Anterior cingulate cortex (tissue), 58 donors: ENCODE results near the gene SGO2.

ENCODE experiments used
- DNase-seq, 58 donors: peaks; one replicate each; lab custom pipeline; 2025; lab: John Stamatoyannopoulos, UW

Gene SGO2, protein sequence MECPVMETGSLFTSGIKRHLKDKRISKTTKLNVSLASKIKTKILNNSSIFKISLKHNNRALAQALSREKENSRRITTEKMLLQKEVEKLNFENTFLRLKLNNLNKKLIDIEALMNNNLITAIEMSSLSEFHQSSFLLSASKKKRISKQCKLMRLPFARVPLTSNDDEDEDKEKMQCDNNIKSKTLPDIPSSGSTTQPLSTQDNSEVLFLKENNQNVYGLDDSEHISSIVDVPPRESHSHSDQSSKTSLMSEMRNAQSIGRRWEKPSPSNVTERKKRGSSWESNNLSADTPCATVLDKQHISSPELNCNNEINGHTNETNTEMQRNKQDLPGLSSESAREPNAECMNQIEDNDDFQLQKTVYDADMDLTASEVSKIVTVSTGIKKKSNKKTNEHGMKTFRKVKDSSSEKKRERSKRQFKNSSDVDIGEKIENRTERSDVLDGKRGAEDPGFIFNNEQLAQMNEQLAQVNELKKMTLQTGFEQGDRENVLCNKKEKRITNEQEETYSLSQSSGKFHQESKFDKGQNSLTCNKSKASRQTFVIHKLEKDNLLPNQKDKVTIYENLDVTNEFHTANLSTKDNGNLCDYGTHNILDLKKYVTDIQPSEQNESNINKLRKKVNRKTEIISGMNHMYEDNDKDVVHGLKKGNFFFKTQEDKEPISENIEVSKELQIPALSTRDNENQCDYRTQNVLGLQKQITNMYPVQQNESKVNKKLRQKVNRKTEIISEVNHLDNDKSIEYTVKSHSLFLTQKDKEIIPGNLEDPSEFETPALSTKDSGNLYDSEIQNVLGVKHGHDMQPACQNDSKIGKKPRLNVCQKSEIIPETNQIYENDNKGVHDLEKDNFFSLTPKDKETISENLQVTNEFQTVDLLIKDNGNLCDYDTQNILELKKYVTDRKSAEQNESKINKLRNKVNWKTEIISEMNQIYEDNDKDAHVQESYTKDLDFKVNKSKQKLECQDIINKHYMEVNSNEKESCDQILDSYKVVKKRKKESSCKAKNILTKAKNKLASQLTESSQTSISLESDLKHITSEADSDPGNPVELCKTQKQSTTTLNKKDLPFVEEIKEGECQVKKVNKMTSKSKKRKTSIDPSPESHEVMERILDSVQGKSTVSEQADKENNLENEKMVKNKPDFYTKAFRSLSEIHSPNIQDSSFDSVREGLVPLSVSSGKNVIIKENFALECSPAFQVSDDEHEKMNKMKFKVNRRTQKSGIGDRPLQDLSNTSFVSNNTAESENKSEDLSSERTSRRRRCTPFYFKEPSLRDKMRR

DNA sequence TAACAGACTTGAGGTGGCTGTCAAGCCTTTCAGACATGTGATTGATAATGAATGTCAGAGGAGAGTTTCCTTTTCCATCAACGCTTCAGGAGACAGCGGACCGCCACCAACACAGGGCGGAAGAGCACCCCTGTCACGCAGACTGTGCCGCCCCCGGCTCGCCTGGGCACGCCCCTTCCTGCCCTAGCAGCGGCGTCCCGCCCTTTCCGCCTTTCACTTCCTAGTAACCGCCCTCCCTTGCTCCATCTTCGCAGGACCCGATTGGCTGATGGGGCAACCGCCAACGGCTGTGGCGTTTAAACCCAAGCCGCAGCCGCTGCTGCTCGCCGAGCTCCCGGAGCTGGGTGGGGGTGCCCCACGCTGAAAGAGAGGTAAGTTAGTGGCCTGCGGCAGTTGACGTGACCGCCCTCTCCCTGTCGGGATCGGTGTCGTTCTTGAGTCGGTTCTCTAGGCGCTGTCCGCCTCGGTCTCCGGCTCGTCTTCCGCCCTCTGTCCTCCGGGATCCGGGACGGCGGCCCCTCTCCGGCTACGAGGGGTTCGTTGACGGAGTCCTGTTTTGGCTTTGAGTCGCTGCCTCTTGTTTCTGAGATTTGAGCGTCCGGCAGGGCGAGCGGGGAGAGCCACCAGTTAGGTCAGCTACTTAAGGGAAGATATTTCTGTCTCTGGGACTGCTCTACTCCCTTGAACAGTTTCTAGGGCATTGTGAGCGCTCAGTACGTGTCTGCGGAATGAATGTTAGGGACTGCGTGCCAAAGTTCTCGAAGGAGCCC is at the start of gene SGO2:
Gene SGO2 (plus strand): TSS at position 326 of the 770 bp plus-strand sequence. CDS start 6,769 bp downstream, outside the sequence.
- DNase-seq = peak; percentile 46 to 97 (median 90)

DNA sequence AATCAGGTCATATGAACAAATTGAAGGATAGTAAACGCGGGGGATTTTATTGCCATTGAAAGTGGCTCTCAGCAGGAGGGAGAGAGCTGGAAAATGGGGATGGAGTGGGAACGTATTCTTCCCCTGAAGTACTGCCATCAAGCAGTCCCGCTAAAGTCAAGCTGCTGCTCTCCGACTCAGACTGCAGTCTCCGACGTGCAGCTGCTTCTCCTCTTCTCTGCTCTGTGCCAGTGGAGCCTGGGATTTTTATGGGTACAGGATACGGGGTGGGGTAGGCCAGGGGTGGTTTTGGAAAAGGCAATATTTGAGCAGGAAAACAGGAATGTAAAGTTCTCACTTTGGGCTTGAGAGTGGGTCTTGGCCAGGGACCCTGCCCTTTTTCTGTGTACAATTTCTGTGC is 49.2 kb upstream of the SGO2 start:
- peak in 4 of 58 donors; percentile 9 to 24 (median 17) for DNase-seq

DNA sequence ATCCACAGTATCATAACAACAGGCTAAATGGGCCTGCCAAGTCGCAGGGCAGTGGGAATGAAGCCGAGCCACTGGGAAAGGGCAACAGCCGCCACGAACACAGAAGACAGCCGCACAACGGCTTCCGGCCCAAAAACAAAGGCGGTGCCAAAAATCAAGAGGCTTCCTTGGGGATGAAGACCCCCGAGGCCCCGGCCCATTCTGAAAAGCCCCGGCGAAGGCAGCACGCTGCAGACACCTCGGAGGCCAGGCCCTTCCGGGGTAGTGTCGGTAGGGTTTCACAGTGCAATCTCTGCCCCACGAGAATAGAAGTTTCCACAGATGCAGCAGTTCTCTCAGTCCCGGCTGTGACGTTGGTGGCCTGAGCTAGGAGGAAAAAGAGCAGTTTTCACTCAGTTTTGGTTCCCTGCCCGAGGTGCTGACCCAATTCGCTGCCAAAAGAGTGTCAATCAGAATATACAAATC is 48.3 kb upstream of the SGO2 start:
- peak in 27 of 58 donors; percentile 18 to 63 (median 42) for DNase-seq

DNA sequence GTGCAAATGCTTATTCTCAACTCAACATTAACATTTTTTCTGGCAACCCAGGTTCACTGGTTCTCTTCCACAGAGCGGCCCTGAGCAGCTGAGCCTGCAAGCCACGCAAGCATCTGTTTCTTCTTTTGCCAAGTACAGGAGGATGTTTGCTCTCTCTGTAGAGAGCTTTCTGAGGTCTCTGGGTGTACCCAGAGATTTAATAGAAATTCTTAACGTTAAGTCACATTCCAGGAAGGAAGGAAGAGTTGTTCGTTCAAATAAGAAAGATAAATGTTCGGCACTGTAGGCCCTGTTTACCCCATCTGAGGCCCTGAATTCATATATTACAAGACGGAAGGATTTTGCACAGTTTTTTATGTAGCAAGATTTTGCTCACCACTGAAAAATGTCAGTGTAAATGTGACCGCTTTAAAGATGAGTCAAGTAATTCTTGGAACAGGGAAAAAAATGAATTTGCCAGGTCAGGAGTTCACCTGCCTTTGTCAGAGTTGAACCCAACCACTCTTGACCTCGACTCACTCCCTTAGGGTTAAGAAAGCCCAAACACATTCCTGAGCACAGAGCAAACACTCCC is 46.2 kb upstream of the SGO2 start:
- no peak for DNase-seq

DNA sequence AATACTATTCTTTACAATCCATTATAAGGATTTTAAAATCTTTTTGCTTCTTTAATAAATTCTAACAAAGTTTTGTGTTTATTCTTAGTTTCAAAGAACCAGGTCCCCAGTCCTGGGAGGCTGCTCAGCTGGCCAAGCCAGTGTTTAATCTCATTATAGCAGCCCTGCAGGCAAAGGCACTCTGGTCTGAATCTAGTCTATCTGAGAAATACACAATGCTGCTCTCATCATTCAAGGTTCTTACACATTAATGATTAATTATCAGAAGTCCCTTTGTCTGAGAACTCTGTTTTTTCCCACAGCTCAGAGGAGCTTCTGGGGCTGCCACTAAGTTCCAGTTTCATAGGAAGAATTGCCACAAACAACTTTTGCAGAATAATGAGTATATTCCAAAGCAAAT is 43.8 kb upstream of the SGO2 start:
- no peak for DNase-seq

DNA sequence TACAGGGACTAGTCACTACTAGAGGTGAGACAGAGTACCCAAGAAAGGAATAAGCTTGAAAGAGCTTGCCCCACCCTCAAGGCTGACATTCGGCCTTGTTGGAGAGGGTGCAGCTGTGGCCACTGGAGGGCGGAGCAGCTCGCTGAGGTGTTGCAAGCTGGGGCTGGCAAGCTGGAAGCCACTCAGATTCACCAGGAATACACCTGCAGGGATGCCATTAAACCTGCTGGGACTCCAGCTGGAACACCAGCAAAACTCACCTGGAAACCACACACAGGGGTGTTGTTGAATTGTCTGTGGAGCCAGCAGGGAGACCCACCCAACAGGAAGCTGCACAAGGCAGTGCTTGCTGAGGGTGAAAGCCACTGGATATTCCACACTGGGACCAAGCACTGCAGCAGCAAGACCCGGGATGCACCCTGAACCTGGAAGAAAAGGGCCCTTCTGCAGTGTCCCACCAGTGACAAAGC is 42.2 kb upstream of the SGO2 start:
- DNase-seq = no peak

DNA sequence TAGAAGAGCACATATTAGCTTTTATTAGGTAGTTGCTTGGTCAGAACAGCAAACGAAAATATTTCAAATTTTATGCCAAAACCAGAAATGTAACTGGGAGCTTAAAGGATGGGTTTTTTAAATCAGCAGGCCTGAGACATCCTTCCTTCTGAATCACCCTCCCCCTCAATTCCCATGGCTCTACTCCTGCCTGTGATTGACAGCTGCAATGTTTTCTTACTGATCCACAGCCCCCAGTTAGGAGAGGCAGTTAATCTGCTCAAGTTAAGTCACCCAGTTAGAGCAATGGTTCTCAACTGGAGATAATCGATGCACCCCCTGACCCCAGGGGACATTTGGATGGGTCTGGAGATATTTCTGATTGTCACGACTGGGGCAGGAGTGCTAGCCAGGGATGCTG is 41.1 kb upstream of the SGO2 start:
- no peak for DNase-seq

DNA sequence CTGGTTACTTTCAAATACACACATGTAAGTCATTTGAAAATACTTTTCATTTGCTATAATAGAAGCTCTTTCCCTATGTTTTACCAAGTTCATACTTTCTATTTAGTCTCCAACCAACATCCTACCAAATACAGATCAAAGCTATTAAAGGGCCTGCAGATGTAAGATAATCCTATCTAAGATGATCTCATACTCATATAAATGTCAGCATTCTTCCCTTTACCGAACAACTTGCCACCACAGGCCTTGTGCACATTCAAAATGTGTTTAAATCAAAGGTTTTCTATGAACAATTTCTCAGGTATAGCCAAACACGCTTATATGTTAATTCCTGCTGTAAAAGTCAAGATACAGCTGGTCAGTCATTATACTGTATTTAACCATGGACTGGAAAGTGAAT is 39.5 kb upstream of the SGO2 start:
- no peak for DNase-seq

DNA sequence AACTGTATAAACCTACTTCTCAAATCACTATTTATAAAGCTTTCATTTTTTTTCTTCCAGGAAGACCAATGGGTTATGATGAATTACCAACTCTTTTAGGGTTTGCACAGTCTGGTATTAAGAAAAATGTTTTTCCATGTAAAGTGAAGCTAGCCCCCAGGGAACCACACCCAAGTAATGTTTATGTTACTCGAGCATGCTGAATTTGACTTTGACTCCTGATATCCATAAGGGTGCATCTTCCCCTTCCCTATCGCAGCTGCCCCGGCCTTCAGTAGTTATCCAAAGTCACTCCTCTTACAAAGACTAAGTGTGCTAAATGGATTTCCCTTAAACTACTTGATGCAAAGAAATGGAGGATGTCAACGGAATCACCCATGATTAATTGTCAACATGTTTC is 37.8 kb upstream of the SGO2 start:
- no peak for DNase-seq

DNA sequence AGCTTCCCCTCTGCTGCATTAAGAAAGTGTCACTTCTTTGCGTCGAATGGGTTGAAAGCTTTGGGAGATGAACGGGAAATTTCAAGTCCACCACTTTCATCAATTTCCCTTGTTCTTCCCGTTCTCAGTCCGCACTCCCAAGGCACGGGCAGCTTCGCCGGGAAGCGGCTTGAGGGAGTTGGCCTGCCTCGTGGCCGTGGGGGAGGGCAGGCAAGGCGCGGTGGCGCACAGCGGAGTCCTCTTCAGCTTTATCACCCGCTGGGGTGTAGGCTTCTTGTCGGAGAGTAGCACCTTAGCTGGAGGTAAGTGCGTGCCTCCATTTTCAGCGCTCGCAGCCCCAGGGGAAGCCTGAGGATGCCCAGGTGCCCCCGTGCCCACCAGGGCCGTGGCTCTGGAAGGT is 36.0 kb upstream of the SGO2 start:
- DNase-seq = no peak

DNA sequence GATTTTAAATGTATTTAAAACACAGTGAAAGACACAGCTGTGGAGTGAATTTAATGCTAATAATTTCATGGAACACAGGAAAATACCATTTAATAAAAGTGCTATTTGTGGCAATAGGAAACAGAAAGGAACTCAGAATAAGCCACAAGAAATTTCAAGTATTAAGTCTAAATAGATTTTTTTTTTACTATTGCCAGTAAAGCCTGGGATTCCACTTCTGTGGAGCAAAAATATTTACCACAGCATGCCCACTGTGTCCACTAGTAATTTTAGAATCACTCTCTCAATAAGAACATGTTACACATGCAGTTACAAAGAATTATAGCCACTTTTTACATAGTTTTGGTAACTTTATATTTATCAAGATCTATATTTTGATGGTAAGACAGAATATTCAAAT is 33.4 kb upstream of the SGO2 start:
- DNase-seq = no peak

DNA sequence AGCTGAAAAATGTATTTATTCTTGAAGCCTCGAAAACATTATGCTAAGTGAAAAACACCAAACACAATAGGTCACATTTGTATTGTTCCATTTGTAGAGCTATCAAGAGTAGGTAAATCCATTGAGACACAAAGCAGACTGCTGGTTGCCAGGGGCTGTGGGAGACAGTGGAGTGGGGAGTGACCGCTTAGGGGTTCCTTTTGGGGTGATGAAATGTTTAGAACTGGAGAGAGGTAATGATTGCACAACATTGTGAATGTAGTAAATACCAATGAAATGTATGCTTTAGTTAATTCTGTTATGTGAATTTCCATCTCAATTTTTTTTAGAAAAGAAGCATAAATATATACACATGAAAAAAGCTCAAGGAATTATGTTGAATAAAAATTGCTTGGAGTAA is 32.0 kb upstream of the SGO2 start:
- DNase-seq = no peak

DNA sequence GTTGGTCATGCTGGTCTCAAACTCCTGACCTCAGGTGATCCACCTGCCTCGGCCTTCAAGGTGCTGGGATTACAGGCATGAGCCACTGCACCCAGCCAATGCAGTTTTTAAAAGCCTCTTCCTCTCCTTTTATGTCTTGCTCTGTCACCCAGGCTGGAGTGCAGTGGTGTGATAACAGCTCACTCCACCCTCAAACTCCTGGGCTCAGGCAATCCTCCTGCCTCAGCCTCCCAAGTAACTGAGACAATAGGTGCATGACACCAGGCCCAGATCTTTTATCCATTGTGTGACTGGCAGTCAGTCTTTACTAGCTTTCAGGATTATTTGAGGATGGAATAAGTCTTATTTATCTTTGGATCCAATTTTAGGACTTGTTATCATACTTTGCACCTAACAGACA is 29.3 kb upstream of the SGO2 start:
- DNase-seq = no peak

DNA sequence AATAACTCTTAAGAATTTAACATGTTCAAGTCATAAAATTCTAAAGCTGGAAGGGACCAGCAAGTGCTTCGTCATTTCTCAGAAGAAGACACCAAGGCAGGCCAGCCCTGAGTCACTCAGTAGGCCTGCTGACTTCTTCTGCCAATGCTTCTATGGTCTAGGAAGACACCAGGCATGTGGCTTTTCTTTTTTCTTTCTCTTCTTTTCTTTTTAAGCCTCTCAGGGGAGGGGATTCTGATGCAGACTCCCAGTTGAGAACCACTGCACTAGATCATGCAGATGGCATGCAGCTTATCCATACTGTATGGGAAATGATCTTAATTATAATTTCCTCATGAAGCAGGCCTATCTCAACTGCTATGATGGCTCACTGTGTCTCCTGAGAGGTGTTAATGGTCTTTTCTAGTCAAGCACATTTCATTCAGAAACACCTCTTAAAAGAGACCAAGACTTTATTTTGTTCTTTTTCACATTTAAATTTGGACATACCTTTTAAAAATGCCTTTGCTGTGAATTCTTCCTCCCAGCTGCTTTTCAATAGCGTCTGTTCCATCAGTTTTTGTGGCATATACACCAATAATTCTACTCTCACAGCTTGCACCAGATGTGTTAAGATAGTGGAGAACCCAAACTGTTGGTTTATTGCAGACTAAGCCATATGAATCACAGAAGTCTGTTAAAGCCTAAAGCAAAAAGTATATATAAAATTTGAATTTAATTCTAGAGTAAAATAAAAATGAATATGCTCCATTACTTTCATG is 27.4 kb upstream of the SGO2 start:
- no peak for DNase-seq

DNA sequence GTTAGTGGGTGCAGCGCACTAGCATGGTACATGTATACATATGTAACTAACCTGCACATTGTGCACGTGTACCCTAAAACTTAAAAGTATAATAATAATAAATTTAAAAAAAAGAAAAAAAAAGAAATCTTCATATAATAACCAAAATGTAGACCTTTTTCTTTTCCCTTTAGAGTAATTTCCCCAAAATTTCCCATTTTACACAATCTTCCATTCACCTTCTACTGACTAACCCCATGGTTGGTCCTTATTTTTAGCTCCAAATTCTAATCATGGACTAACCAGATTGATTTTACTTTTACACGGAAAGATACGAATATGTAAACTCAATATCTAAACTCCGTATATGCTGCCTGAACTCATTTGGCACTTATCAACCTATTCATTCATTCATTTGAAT is 23.8 kb upstream of the SGO2 start:
- DNase-seq = no peak

DNA sequence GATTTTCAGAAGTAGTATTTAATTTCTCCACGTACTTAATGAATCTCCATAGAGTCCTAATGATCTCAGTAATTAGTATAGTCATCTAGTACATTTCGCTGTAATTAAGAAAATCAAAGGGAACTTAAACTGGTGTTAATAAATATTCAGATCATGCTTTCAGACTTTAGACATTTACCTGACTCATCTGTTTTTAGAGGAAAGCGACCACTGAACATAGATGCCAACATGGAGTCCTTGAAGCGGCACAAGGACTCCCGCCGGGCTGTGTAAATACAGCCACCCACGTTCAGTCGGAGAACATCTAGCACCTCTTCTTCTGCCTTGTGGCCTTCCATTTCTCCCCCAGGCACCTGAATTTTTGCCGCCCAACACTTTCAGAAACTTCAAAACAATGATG is 19.3 kb upstream of the SGO2 start:
- DNase-seq = no peak

DNA sequence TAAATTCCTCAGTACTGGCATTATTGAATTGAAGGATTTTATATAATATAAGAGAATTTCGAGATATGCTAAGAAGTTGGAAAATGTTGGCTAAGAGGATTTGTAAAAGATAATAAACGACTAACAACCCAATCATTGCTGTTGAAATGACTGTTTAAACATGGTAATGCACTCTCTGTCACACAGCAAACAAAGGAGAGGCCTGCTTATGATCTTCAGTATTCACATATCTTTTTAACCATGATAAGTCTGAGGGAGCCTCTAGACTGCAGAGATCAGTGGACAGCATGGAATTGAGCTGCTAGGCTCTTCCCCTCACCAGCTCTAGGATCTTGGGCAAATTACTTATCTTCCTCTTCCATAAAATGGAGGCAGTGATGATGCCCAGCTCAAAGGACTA is 18.8 kb upstream of the SGO2 start:
- DNase-seq = no peak

DNA sequence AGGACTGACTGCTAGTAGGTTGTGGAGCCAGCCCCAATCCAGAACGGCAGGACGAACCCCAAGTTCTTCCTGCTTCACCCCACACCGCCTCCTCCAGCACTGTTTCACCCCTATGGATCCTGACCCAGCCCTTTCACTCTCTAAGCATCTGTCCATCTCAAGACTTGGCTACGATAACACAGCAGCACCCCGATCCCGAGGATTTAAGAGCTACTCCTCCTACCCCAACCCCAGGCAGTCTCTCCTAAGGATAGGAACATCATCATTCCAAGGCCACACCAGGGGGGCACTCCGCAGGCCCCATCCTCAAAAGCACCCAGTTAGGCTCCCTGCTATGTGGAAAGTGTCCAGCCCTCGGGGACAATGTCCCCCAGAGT is 16.8 kb upstream of the SGO2 start:
- peak in 9 of 58 donors; percentile 6 to 39 (median 15) for DNase-seq
